Left ventricle myocardium superior (tissue), 1 donor: Measurements from ENCODE around the gene COL21A1. TPM values are rescaled to one million over a fixed set of nuclear protein-coding genes. Genes with fewer than 3 reads are reported as not detected.

Experiments
- ATAC-seq: fragments of 200-7000 bp; cut with Tn5 transposase; one replicate; pipeline ENCODE4 v1.9.1; 2020; ENCODE audit warnings: mild to moderate bottlenecking, moderate library complexity
- DNase-seq: peaks from one replicate; pipeline ENCODE4 v3.0.0-alpha.2; 2020
- intact Hi-C: fragments of 100-400 bp; cut with micrococcal nuclease; formaldehyde crosslinking; loops from one replicate; pipeline ENCODE4 v1.11.0; 2022
- total RNA-seq: library from RNA; stranded (reverse); fragmentation: NEBNext Ultra II Directional; extraction: Animal tissue kit (Norgen Biotek cat#: 25700); gene quantifications from one replicate; pipeline ENCODE4 v1.2.1, GENCODE V29; 2021
- donor health status: DM: no; HTN: yes; CAD: no; lungs with severe emphysema.

COL21A1 gene
- total RNA-seq, 1 donor from 2014 or later: 23.2 TPM

DNA sequence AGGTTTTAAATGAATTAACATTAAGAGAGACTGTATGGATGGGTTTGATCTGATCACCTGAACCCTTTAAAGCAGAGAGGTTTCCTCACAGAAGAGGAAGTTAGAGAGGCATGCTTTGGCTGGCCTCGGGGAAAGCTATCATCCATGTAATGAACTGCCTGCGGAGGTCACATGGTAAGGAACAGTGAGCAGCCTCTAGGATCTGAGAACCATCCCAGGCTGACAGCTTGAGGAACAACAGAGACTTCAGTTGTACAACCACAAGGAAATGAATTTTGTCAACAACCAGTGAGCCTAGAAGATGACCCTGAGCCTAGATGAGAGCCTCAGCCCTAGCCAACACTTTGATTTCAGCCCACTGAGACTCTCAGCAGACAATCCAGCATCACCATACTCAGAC, 2.9 kb upstream of the COL21A1 start:
- intact Hi-C loops: no loop called here
- DNase-seq: no peak
- no peak for ATAC-seq

DNA sequence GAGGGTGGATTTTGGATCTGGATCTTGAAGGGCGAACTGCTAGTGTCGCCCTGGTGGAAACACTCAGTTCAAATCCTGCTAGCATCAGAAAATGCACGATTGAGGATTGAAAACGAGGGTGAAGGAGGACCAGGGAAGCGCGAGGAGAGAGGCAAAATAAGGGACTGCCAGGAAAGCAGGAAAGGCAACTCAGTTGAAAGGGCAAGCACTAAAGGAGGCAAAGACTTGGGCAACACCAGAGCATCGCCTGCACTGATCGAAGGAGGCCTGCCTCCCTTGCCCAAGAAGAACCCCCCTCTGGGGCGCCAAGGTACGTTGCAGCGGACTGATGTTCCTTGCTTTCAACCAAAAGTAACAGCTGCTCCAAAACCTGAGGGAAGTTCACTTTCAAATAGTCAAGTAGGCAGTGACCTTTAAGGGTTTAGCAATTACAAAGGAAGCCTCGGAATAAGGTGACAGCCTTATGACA, 308 bp upstream of the COL21A1 start:
- intact Hi-C loops: no loop called here
- ATAC-seq: no peak
- no peak for DNase-seq

DNA sequence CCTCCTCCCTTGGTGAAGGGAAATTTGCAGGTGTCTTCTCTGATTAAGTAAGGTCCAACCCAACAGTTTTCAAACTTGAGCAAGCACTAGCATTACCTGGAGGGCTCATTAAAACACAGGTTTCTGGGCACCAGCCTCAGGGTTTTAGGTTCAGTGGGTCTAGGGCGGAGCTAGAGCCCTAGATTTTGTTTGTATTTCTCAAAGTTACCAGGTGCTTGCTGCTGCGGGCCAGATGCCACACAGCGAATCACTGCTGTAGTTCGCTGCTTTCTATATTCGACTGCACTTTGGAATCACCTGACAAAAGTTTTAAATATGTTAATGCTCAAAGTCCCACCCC, 869 bp downstream of the COL21A1 start:
- ATAC-seq (peak; percentile 31), DNase-seq (no peak)
- intact Hi-C loops: no loop called here

DNA sequence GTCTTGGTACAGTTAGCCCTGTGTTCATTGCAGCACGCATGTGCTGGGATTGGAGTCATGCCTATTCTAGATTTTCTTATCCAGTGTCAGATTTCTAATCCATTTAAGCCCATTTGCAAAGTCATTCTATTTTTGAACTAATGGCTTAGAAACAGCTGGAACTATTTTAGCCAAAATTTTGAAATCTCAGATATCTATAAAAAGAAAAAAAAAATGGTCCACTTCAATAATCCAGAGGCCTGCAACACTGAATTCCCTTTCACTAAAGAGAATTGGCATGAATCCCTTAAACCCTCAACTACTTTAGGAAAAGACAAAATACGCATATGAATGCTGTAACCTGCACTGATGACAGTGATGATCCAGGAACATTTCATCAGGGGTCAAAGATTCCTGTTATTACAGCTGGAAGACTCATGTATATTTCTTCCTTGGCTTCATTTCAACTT, 1.5 kb downstream of the COL21A1 start:
- intact Hi-C loops: no loop called here
- DNase-seq (no peak), ATAC-seq (peak; percentile 48)

DNA sequence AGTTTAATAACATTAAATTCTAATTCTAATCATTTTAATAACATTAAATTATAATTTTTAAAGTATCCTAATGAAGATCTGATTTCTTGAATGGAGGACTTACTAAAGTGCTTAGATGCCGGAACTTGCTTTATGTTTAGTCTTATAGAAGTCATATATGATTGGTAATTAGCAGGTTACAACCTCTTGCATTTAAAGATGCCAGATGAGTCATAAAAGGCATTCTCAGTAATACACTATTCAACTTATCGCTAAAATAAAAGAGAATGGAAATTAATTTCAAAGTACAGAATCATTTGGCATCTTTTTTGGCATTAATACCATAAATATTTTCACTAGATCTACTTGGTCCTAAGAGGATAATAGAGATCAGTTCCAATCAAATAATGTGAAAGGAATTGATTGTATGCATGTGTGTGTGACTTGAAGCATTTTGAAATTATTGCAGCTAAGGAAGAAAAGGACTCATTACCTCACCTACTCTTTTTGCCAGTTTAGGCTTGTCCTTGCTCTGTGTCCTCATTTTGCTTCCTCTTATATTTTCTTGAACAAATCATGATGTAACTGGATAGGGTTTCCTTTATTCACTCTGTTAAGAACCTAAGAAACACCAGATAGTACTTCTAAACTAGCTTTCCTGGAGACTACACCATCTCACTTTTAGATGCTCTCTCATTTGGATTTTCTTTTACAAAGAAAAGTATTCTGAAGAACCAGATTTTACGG, 2.7 kb downstream of the COL21A1 start:
- intact Hi-C loops: no loop called here
- no peak for DNase-seq
- no peak for ATAC-seq

DNA sequence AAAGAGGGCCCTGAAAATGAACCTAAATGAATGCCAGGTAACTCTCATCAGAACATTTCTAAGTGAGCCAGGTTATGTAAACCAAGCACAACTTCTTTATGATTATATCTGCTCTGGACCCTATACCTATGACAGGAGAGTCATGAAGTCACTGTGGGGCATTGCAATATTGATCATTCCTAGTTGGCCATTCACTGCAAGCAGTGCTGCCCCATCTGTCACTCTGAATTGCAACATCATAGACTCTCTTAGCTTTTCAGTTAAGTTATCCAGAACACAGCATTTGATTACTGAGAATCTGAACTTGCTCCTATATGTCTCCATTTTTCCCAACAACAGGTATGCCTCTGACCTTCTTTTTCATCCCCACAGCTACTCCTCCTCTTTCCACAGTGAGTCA, 3.3 kb downstream of the COL21A1 start:
- no peak for DNase-seq
- no peak for ATAC-seq
- intact Hi-C loops: no loop called here

DNA sequence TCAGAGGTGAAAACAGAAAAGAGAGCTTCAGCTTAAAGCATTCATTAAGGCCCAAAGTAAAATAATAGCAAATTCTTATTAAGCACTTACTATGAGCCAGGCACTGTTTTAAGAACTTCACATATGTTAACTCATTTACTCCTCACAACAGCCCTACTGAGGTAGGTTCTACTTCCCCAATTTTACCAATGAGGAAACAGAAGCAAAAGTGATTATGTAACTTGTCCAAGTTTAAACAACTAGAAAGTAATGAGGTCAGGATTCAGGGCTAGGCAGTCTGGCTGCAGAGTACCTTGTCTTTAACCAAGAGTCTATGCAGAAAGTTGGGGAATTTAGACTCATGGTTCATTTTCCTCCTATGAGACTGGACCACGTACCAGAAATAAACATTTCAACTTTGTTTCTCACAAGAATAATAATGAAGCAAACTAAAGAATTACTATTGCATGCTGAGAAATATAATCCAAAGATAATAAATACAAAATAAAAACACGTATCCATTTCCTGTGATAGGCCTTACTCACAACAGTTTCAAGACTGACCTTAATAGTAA, 3.8 kb downstream of the COL21A1 start:
- no peak for DNase-seq
- no peak for ATAC-seq
- intact Hi-C loops: no loop called here

DNA sequence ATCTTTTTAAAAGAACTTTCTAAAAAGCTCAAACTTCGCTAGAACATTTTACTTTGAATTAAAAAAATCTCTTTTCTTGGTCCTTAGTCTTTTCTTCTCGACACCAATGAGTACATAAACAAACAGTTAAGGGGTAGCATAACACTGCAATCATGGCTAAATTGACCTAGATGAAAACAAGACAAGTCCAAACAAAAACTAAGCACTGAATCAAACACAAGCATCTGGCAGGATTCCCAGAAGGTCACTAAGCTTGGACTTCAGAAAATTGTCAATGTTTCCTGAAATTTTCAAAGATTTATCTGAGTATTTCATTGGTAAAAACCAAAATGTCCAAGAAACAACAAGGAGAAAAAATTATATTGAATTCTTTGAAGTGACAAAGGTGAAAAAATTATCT, 5.0 kb downstream of the COL21A1 start:
- DNase-seq (no peak), ATAC-seq (no peak)
- intact Hi-C loops: no loop called here

DNA sequence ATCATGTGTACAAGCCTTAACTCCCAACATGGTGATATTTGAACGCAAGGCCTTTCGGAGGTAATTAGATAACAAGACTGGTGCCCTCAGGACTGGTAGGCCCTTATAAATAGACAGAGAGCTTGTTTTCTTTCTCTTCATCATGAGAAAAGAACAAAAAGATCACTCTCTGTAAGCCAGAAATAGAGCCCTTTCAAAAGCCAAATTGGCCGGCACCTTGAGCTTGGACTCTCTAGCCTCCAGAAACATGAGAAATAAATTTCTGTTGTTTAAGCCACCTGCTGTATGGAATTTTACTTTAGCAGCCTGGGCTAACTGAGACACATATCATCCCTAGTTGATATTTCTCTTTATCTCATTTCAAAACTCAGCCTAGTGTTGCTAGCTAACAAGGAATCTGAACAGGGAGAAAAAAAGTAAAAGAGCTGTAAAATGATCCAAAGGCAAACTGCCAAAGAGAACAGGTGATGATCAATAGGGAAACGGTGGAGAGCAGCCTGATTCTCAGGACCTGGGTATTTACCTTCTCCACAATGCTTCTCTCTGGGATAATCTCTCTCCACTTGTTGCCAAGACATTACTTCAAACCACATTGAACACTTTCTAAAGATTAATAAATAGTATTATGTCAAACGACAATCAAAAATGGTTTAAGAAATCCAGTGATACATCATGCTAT, 6.1 kb downstream of the COL21A1 start:
- no peak for DNase-seq
- intact Hi-C loops: no loop called here
- ATAC-seq: no peak

DNA sequence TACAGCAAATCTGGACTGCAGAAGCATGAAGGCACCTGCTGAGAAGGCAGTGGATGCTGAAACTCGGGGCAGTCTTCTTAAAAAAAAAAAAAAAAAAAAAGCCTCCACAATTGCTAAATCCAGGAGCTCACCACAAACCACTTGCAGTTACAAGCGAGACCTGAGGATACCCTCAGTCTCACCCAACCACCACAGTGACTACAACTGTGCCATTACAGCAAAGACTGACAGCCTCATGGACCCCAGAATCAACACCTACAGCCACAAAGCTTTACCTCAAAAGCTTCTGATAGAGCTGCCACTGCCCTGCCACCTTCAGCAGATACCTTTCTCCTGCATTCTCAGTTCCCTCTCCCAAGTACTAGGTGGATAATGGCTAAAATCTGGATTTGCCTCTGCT, 9.0 kb downstream of the COL21A1 start:
- intact Hi-C loops: no loop called here
- no peak for ATAC-seq

DNA sequence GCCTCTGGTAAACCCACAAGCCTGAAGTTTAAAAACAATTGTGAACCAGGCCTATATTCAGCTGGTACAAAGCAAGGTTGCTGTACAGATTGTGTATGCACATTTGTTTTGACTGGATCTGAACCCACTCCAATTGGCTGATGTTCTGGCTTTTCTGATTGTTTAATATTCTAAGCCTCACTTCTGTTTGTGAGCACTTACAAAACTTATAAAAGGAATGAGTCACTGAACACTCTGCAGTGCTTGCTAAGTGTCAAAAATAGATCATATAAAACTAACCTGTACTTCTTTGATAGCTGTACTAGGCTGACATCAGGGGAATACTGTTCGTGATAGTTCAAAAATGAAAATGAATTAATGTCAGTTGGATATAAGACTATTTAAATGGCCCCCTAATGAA, 12.1 kb downstream of the COL21A1 start:
- intact Hi-C loops: no loop called here
- no peak for DNase-seq
- ATAC-seq: peak; percentile 87

More for the DNA sequence above, 9.0 kb downstream of the COL21A1 start:
- no peak for DNase-seq

DNA sequence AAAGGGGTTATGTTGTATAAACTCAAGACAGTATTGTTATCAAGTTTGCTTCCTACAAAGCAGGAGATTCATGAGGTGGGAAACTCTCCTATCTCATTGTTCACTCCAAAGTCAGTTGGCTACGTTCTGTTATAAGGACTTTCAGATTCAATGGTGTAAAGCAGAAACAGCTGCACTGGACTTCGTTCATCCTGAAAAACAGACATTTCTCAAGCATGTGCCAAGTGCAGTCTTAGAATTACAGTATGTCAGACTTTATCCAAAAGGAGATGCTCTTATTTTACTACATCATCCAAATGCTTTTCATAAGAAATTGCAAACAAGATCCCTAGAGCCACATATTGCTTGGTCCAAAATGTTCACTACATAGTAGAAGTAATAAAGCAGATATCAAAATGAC, 14.9 kb downstream of the COL21A1 start:
- no peak for DNase-seq
- no peak for ATAC-seq
- intact Hi-C loops: no loop called here

DNA sequence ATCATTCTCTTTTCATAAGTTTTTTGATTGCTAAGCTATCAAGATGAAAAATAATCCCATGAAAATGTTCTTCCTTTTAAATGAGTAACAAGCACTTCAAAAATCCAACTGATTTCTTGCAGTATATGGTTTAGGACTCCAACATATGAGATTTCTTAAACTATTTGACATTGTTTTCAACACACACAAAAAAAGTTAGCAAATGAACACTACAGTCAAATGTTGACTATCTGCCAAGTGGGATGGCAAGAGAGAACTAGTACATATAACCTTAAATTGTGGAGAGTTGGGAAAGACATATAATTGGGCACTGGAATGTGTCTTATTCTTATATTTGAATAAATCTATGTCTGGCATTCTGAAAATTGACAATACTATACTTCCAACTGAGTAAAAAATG, 15.6 kb downstream of the COL21A1 start:
- no peak for DNase-seq
- intact Hi-C loops: no loop called here
- no peak for ATAC-seq

DNA sequence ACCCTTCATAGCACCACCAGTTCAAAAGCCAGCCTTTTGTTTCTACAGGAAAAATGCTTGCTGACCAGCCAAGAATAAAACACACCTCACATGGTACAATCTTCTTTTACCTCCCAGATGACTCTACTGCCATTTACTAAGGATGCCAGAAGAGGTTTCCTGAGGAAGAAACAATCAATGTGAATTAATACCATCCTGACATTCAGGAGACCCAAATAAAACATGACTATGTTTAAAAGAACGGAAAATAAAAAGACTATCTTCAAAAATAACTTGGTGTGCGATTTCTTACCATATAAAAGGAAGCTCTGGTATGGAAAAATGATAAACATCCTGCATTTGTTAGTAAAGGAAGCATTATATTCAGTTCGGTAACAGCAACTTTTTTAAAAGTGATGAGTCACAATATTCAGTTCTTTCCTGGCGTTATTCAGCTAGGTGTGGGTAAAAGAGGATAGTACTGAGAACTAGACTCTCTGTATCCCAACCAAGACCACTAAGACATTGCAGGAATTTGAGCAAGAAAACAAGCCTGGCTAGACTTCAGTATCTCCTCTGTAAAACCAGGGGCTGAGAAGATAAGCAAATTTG, 16.3 kb downstream of the COL21A1 start:
- no peak for ATAC-seq
- intact Hi-C loops: no loop called here
- DNase-seq: no peak

DNA sequence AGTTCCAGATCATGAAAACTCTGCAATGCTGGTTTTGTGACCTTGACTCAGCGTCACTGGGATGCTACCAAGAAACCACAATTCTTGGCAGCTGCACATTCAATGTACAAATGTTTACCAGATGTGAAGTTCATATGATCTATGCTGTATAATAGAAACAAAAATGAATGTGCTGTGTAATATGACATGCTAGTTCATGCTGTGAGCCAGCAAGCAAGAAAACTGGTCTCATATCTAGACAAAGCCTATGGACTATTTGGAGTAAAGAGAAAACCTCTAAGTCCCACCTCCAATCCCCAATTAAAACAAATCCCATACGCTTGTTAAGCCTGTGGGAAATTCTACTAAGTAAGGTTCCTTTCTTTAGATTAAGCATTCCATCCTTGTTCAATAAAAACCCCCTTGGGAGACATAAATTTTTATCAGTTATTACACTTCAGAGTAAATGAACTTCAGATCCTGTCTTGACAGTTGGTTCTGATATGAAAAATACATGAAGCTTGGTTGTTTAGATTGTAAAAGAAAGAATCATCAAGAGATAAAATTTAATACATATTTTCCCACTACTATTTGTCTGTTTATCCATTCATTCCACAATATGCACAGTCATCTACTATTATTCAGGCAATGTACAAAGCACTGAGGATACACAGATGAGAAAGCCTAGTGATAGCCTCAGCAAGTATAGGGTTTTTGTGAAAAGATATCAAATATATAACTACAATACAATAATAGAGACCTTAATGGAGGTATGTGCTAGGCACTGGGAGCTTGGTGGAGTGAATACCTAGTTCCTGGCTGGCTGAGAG, 20.1 kb downstream of the COL21A1 start:
- intact Hi-C loops: no loop called here
- DNase-seq (no peak), ATAC-seq (no peak)

DNA sequence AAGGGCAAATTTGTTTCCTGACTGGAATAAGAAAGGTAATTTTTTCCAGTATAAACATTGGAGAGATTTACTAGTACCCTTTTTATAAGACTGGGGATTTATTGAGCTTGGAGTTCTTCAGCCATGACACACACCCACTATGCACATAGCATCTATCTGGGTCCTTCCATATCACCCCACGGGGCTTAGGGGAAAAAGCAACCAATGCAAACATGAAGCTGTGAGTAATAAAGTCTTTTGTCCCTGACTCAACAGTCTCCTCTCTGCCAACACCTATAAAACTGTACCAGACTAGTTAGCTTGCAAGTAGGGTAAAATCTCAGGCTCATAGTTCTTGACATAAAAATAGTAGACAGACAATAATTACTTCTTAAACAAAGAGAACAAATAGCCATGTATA, 23.4 kb downstream of the COL21A1 start:
- ATAC-seq (no peak), DNase-seq (no peak)
- intact Hi-C loops: no loop called here

DNA sequence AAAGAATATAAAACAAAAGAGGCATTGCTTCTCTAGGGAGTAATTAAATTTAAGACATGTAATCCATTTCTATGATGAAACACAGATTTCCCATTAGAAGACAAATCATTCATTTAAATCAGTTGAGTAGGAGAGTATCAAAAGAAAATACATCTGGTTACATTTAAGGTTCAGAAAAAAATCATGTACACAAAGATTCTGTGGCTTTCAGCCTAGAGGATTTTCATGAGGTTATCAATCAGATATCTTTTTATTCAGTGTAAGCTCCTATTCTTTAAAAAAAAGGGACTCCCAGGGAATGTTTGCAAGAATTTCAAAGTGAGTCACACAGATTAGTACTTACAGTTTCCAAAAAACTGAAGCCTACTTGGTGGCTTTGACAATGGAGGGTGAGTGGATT, 24.9 kb downstream of the COL21A1 start:
- ATAC-seq (no peak), DNase-seq (no peak)
- intact Hi-C loops: no loop called here

DNA sequence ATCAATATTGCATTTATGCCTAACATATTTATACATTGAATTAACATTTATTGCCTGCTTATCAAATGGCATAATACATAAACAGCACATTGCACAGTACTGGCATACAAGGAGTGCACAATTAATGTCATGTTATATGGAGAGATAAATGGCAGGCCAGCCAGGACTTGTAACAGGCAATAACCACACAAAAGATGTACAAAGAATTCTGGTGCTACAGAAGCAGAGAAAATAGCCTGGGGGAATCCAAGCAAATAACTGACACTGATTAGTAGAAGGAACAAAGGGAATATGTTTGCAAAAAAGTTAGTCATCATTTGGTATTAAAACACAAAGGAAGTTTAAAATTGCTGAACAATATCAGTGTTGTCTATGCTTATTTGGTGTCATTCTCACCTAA, 27.3 kb downstream of the COL21A1 start:
- no peak for ATAC-seq

DNA sequence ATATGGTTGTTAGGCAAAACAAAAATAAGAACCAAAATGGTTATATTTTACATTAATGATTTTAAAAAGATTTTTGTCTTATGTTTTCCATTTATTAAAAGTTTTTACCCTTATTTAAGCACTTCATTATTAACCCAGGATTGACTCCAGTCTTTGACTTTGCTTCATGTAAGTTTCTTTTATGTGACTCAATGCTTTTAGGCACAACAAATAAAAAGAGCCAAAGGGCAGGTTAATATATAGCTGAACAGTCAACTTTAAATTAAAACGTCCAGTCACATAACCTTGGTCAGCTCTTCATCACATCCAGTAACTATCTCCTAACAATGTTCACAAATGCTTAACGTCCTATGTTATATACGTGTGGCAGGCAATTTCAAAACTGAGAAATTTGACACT, 32.7 kb downstream of the COL21A1 start:
- DNase-seq (no peak), ATAC-seq (no peak)
- intact Hi-C loops: no loop called here

More for the DNA sequence above, 27.3 kb downstream of the COL21A1 start:
- intact Hi-C loops: no loop called here
- no peak for DNase-seq
